ENCODE measurements around the gene MCM5. TPM values are rescaled to one million over a fixed set of nuclear protein-coding genes. Genes with fewer than 3 reads are reported as not detected.
A peak's percentile ranks its signal among the peaks of the same experiment; 100 is the strongest.

Gene MCM5
- total RNA-seq, 4 donors from 2014 or later: 11.6 to 26.6 (median 13.3) TPM

DNA sequence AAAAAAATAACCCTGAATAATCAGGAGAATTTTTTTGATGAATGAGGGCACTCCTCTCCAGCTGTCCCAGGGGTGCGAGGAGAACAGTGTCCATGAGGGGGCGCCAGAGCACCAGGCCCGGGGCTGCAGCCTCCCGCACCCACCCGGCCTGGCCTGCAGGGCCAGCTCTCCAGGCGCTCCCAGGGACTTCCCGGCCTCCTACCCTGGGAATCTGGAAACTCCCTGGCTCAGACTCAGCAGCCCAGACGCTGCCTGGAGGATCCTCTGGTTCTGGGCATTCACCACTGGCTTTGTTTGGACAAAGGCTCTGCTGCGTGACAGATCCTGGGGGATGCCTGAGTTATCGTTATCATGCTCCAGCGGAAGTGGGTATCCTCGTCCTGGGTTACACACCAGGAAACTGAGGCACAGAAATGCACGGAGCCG lies 31.0 kb downstream of the MCM5 start:
- H3K36me3 ChIP-seq: no peaks in the 10 kb centered on the region
- H3K9me3 ChIP-seq: peaks cover 9 to 12% of the 10 kb centered on the region in 2 donors
- peak; percentile 93 for DNase-seq
- 30% methylated on average over 13 of the region's 14 CpGs; no CpG with 5 or more reads in 1 of the 2 donors for WGBS, 2 donors (ENCODE audit: low coverage in 1 of 2)
- in situ Hi-C loops (cut with MboI; ENCODE audit: low pct_ligation_motif_present in 1 of 4, low pct_unique_long_range_greater_than_20kb in 1 of 4, low sequenced_read_pairs in 3 of 4) (loop anchor here (5.0 to 10.0 kb wide), 2 partner anchors 151 to 154 kb away; no protein-coding TSS in a partner anchor), intact Hi-C loops (cut with DNase I; ENCODE audit: low total_unique reads) (loop anchor here (2.0 kb wide), 1 partner anchor 152 kb away; no protein-coding TSS in a partner anchor)
- TF ChIP-seq EP300 (IDR thresholded peaks at IDR 0.05; ENCODE audit: low read depth) (peak; percentile 50), POLR2A (IDR thresholded peaks at IDR 0.05) (no peak), POLR2AphosphoS5 (IDR thresholded peaks at IDR 0.05) (peak; percentile 50 to 59 (median 59))
- TF ChIP-seq, protein P1, sequence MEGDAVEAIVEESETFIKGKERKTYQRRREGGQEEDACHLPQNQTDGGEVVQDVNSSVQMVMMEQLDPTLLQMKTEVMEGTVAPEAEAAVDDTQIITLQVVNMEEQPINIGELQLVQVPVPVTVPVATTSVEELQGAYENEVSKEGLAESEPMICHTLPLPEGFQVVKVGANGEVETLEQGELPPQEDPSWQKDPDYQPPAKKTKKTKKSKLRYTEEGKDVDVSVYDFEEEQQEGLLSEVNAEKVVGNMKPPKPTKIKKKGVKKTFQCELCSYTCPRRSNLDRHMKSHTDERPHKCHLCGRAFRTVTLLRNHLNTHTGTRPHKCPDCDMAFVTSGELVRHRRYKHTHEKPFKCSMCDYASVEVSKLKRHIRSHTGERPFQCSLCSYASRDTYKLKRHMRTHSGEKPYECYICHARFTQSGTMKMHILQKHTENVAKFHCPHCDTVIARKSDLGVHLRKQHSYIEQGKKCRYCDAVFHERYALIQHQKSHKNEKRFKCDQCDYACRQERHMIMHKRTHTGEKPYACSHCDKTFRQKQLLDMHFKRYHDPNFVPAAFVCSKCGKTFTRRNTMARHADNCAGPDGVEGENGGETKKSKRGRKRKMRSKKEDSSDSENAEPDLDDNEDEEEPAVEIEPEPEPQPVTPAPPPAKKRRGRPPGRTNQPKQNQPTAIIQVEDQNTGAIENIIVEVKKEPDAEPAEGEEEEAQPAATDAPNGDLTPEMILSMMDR (IDR thresholded peaks at IDR 0.05): peak; percentile 94 to 100 (median 98)
- H3K4me1 ChIP-seq: peaks cover 7 to 17% (median 11%) of the 10 kb centered on the region in 4 donors
- H3K27ac ChIP-seq: peak overlapping the region; percentile 59 to 78 (median 70)
- no peak overlapping the region for H3K4me3 ChIP-seq
- H3K27me3 ChIP-seq: no peaks in the 10 kb centered on the region

DNA sequence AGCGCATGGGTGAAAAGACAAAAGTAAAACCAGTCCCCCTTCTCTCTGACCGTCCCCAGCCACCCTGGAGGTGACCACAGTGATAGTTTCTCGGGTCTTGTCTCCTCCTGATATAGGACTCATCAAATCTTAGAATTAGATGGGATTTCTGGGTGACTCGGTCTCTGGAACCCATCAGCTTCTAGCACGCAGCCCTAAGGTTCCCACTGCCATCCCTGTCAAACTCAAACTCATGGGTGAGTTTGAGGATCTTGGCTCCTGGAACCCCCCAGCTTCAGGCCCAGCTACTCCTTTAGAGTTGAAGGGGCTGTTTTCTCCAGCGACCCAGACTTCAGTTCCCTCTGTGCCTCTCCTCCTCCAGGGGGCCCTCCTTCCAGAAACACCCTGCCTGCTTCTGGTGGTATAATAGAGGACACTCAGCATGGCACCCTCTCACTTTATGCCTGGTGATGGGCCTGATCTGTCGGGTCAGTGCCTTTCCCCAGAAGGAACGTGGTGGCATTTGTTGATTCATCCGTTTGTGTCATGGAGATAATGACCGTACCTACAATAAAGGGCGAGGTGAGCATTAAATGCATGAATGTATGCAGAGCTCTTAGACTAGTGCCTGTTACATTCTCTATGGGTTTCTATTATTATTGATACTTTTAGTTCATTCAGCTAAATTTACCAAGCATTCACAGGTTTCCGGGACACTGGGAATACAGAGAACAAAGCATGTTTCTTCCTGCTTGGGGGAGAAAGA lies 31.7 kb downstream of the MCM5 start:
- Histone ChIP-seq H3K4me1 (peaks cover 7 to 17% (median 11%) of the 10 kb centered on the region in 4 donors), H3K4me3 (no peak overlapping the region), H3K9me3 (peaks cover 9 to 12% of the 10 kb centered on the region in 2 donors), H3K27ac (peak overlapping the region; percentile 59 to 78 (median 70)), H3K27me3 (no peaks in the 10 kb centered on the region), H3K36me3 (no peaks in the 10 kb centered on the region)
- 79% methylated on average over 6 to 12 of the region's 12 CpGs for WGBS, 2 donors (ENCODE audit: low coverage in 1 of 2)
- no peak for DNase-seq
- intact Hi-C loops (cut with DNase I; ENCODE audit: low total_unique reads) (loop anchor here (2.0 kb wide), 1 partner anchor 151 kb away; no protein-coding TSS in a partner anchor), in situ Hi-C loops (cut with MboI; ENCODE audit: low pct_ligation_motif_present in 1 of 4, low pct_unique_long_range_greater_than_20kb in 1 of 4, low sequenced_read_pairs in 3 of 4) (loop anchor here (5.0 to 10.0 kb wide), 2 partner anchors 151 to 153 kb away; no protein-coding TSS in a partner anchor)
- TF ChIP-seq EP300 (IDR thresholded peaks at IDR 0.05; ENCODE audit: low read depth) (no peak), POLR2AphosphoS5 (IDR thresholded peaks at IDR 0.05) (no peak), POLR2A (IDR thresholded peaks at IDR 0.05) (no peak)
- TF ChIP-seq, protein P1 (IDR thresholded peaks at IDR 0.05): no peak

DNA sequence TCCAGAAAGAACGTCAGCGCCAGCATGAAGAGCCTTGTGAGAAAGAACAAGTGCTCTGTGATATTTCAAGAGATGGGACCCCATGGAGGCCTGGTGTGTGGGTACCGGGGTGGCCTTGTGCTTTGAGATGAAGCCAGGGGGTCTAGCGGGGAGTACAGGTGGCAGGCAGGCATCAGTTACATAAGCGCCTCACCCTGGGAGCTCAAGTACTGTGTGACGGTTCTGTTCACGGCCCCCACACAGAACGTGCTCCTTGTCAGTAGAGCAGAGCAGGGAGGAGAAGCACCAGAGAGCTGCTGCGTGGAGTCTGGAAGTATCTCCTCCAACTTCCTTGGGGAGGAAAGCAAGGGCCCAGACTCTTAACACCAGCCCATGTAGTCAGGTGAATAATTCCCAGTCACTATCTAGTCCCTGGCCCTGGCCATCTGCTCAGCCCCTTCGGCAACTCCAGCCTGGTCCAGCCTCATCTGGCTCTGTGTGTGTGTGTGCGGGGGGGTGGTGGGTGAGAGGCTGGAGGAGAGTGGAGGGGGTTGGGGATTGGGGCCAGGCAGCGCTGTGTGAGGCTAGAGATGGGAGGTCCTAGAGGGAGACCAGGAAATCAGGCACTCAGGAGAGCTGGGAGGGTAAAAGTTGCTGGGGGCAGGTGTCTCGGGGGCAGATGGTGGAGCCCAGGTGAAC lies 32.4 kb downstream of the MCM5 start:
- Histone ChIP-seq H3K27me3 (no peaks in the 10 kb centered on the region), H3K4me3 (no peak overlapping the region), H3K9me3 (peaks cover 9 to 12% of the 10 kb centered on the region in 2 donors), H3K27ac (peak overlapping the region in 2 of 4 donors; percentile 44 to 59), H3K36me3 (no peaks in the 10 kb centered on the region), H3K4me1 (peaks cover 7 to 17% (median 11%) of the 10 kb centered on the region in 4 donors)
- intact Hi-C loops (cut with DNase I; ENCODE audit: low total_unique reads) (no loop called here), in situ Hi-C loops (cut with MboI; ENCODE audit: low pct_ligation_motif_present in 1 of 4, low pct_unique_long_range_greater_than_20kb in 1 of 4, low sequenced_read_pairs in 3 of 4) (loop anchor here (5.0 to 10.0 kb wide), 2 partner anchors 150 to 152 kb away; no protein-coding TSS in a partner anchor)
- WGBS, 2 donors (ENCODE audit: low coverage in 1 of 2): 76 to 93% methylated on average over 3 to 13 of the region's 13 CpGs
- no peak for TF ChIP-seq POLR2A (IDR thresholded peaks at IDR 0.05)
- TF ChIP-seq, protein P1 (IDR thresholded peaks at IDR 0.05): no peak
- no peak for TF ChIP-seq POLR2AphosphoS5 (IDR thresholded peaks at IDR 0.05)
- no peak for TF ChIP-seq EP300 (IDR thresholded peaks at IDR 0.05; ENCODE audit: low read depth)
- no peak for DNase-seq

Measured in transverse colon (tissue), 4 donors.